ENCODE measurements around the gene ANO10. TPM values are rescaled to one million over a fixed set of nuclear protein-coding genes. Genes with fewer than 3 reads are reported as not detected.

Gene ANO10
- total and polyA plus RNA-seq, 2 of the 8 experiments (the other 6 are each of a cell fraction or from before 2014, with no cell fraction given), result 38.0 to 53.2 TPM

DNA sequence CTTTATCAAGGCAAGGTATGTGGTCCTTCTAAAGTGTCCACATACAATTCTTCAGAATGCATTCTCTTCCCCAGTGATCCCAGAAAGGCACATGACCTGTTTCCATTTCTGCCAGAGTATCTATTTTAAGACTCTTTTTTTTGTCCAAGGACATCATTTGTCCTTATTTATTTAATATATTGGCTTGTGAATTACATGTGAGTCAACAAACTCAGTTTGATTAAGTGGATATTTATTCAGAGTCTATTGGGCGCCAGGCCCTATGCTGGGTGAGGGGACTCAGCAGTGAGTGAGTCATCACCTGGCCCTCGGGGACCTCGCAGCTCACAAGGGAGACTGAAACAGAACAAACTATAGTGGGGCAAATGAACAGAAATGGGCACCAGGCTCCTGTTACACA lies 198.7 kb downstream of the ANO10 start:
- no peak overlapping the region for H3K56ac ChIP-seq (replicated peaks; ENCODE audit: insufficient read length, low read depth, low read length)
- no peak overlapping the region for H2AK5ac ChIP-seq (ENCODE audit: low read depth, low read length)
- no peak overlapping the region for H3K14ac ChIP-seq (ENCODE audit: insufficient read length)
- H3K23ac ChIP-seq (ENCODE audit: insufficient read length), result no peak overlapping the region
- H4K20me1 ChIP-seq (replicated peaks in 1 of 2; ENCODE audit: control insufficient read depth in 1 of 2, insufficient read depth in 2 of 2, low read length in 2 of 2), result no peaks in the 10 kb centered on the region
- no peak overlapping the region for H3K27ac ChIP-seq (ENCODE audit: low read depth, low read length)
- H3K4me1 ChIP-seq (replicated peaks in 1 of 4; ENCODE audit: control insufficient read depth in 3 of 4, insufficient read depth in 4 of 4, low read length in 3 of 4), result peaks cover 0 to 7% (median 0%) of the 10 kb centered on the region in 4 experiments; a peak in 2 of 7 replicates
- no peak overlapping the region for H3K18ac ChIP-seq (ENCODE audit: extremely low read depth, low read length)
- CTCF ChIA-PET (ENCODE audit: partially characterized antibody), result interaction anchor here (1.1 kb wide), 1 partner anchor 19 kb away, joined by 4 read pairs; no protein-coding TSS in a partner anchor
- H4K91ac ChIP-seq (replicated peaks; ENCODE audit: insufficient read length, low read length), result no peak overlapping the region
- H3K4me3 ChIP-seq (ENCODE audit: extremely low read depth in 1 of 4, insufficient read depth in 2 of 4, low read depth in 3 of 4, low read length in 4 of 4), result no peak overlapping the region
- no peak overlapping the region for H2BK5ac ChIP-seq (ENCODE audit: low read depth, low read length)
- POLR2A ChIA-PET (ENCODE audit: partially characterized antibody), result no interaction called here
- no peaks in the 10 kb centered on the region for H3K79me1 ChIP-seq (ENCODE audit: low read depth, low read length)
- H3K27me3 ChIP-seq (replicated peaks in 1 of 4; ENCODE audit: control insufficient read depth in 3 of 4, extremely low read depth in 1 of 4, insufficient read depth in 3 of 4, low read length in 3 of 4), result no peaks in the 10 kb centered on the region
- 88% methylated on average over 3 of the region's 3 CpGs; no CpG with 5 or more reads in 1 of the 2 experiments for WGBS, 2 experiments (ENCODE audit: extremely low coverage in 1 of 2, insufficient coverage in 1 of 2, insufficient read length in 1 of 2, insufficient replicate concordance in 2 of 2, low coverage in 1 of 2, low lambda C conversion rate in 2 of 2, missing lambda C conversion rate in 1 of 2)
- DNase-seq (ENCODE audit: low read depth in 1 of 2, low spot score in 2 of 2) (no peak), FAIRE-seq (no peak)
- no peak overlapping the region for H2BK15ac ChIP-seq (ENCODE audit: low read length)
- no peaks in the 10 kb centered on the region for H3K36me3 ChIP-seq (ENCODE audit: control insufficient read depth in 2 of 4, insufficient read depth in 4 of 4, low read length in 3 of 4)
- H2BK120ac ChIP-seq (replicated peaks; ENCODE audit: low read depth, low read length), result no peak overlapping the region
- H2AFZ ChIP-seq (ENCODE audit: low read length), result no peak overlapping the region
- H3K9me3 ChIP-seq (ENCODE audit: insufficient read depth in 2 of 2, low read depth in 1 of 2, low read length in 1 of 2), result no peaks in the 10 kb centered on the region
- H3K4me2 ChIP-seq (ENCODE audit: insufficient read depth in 1 of 2, low read depth in 2 of 2, low read length in 2 of 2), result no peak overlapping the region
- H3K9ac ChIP-seq (replicated peaks in 1 of 4; ENCODE audit: extremely low read depth in 1 of 4, low read depth in 3 of 4, low read length in 3 of 4), result no peak overlapping the region
- no peak overlapping the region for H4K8ac ChIP-seq (ENCODE audit: extremely low read depth, insufficient read depth, low read length)
- no peak overlapping the region for H2BK20ac ChIP-seq (ENCODE audit: low read length)
- H2BK12ac ChIP-seq (ENCODE audit: low read depth, low read length), result no peak overlapping the region
- no peaks in the 10 kb centered on the region for H3K23me2 ChIP-seq (ENCODE audit: low read depth, low read length)
- H4K5ac ChIP-seq (ENCODE audit: insufficient read length, low read depth, low read length), result no peak overlapping the region
- no peak overlapping the region for H3K4ac ChIP-seq (replicated peaks; ENCODE audit: insufficient read length, low read depth, low read length)
- H3K79me2 ChIP-seq (ENCODE audit: control insufficient read depth in 1 of 2, insufficient read depth in 2 of 2, low read length in 2 of 2), result no peaks in the 10 kb centered on the region
- no peak for TF ChIP-seq CHD1 (IDR thresholded peaks at IDR 0.05; ENCODE audit: low read depth, low read length)
- TF ChIP-seq NRF1 (IDR thresholded peaks at IDR 0.05; ENCODE audit: low read depth, low read length), result no peak
- TF ChIP-seq RBBP5 (IDR thresholded peaks at IDR 0.05; ENCODE audit: borderline replicate concordance, low read depth, low read length), result no peak
- no peak for TF ChIP-seq POU5F1 (IDR thresholded peaks at IDR 0.05; ENCODE audit: low read depth, low read length)
- TF ChIP-seq SP2 (IDR thresholded peaks at IDR 0.05; ENCODE audit: low read length), result no peak
- TF ChIP-seq SP1 (IDR thresholded peaks at IDR 0.05; ENCODE audit: low read depth, low read length), result no peak
- TF ChIP-seq CBX5 (IDR thresholded peaks at IDR 0.05; ENCODE audit: low read depth, low read length), result no peak
- no peak for TF ChIP-seq JUN (IDR thresholded peaks at IDR 0.05; ENCODE audit: low read depth, low read length)
- TF ChIP-seq TBP (IDR thresholded peaks at IDR 0.05; ENCODE audit: low read depth, low read length), result no peak
- no peak for TF ChIP-seq HDAC2 (IDR thresholded peaks at IDR 0.05; ENCODE audit: borderline replicate concordance in 1 of 2, low read depth in 2 of 2, low read length in 2 of 2)
- TF ChIP-seq, protein P1, sequence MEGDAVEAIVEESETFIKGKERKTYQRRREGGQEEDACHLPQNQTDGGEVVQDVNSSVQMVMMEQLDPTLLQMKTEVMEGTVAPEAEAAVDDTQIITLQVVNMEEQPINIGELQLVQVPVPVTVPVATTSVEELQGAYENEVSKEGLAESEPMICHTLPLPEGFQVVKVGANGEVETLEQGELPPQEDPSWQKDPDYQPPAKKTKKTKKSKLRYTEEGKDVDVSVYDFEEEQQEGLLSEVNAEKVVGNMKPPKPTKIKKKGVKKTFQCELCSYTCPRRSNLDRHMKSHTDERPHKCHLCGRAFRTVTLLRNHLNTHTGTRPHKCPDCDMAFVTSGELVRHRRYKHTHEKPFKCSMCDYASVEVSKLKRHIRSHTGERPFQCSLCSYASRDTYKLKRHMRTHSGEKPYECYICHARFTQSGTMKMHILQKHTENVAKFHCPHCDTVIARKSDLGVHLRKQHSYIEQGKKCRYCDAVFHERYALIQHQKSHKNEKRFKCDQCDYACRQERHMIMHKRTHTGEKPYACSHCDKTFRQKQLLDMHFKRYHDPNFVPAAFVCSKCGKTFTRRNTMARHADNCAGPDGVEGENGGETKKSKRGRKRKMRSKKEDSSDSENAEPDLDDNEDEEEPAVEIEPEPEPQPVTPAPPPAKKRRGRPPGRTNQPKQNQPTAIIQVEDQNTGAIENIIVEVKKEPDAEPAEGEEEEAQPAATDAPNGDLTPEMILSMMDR (IDR thresholded peaks at IDR 0.05; ENCODE audit: control extremely low read depth in 1 of 3, insufficient read depth in 1 of 3, low read depth in 1 of 3, low read length in 3 of 3), result no peak
- no peak for TF ChIP-seq YY1 (IDR thresholded peaks at IDR 0.05; ENCODE audit: low read depth, low read length)

Data from H1 (cell line).